Activated CD8-positive, alpha-beta memory T cell treated with anti-CD3 and anti-CD28 coated beads, Interleukin-2, amount 10 ng/mL, durations not matched to agents 7 days and 5 days (primary cell): Measurements from ENCODE around the gene COL11A1. TPM values are rescaled to one million over a fixed set of nuclear protein-coding genes. Genes with fewer than 3 reads are reported as not detected.

Experiments used
- ATAC-seq: fragments of 150-1000 bp; cut with Tn5 transposase; one replicate; pipeline ENCODE4 v1.10.0; 2021; ENCODE audit warnings: moderate library complexity
- CTCF ChIA-PET: fragments of 350-600 bp; sonication (Branson Sonifier 250); formaldehyde crosslinking; loops from one replicate; lab custom pipeline; 2021; ENCODE audit warnings: antibody characterized with exemption; lab: Charles Lee
- DNase-seq: peaks from one replicate; pipeline ENCODE4 v3.0.0-alpha.2; 2020
- H3K27ac Mint-ChIP-seq: one replicate; pipeline ENCODE4 v1.8.0; 2021; ENCODE audit warnings: mild to moderate bottlenecking, mixed read lengths
- H3K27me3 Mint-ChIP-seq: one replicate; pipeline ENCODE4 v1.8.0; 2021; ENCODE audit warnings: mixed read lengths
- H3K36me3 Mint-ChIP-seq: one replicate; pipeline ENCODE4 v1.8.0; 2021; ENCODE audit warnings: mild to moderate bottlenecking, mixed read lengths
- H3K4me1 Mint-ChIP-seq: one replicate; pipeline ENCODE4 v1.8.0; 2021; ENCODE audit warnings: mixed read lengths
- H3K4me3 Mint-ChIP-seq: one replicate; pipeline ENCODE4 v1.8.0; 2021; ENCODE audit warnings: mild to moderate bottlenecking, moderate library complexity, mixed read lengths
- H3K9me3 Mint-ChIP-seq: one replicate; pipeline ENCODE4 v1.8.0; 2022; ENCODE audit warnings: low read depth, mixed read lengths
- total RNA-seq, 2 experiments: library from RNA; stranded (reverse); gene quantifications; one replicate each; pipeline ENCODE4 v1.2.3, GENCODE V29; 2021

The COL11A1 gene
- total RNA-seq, 2 experiments from 2014 or later, result not detected

DNA sequence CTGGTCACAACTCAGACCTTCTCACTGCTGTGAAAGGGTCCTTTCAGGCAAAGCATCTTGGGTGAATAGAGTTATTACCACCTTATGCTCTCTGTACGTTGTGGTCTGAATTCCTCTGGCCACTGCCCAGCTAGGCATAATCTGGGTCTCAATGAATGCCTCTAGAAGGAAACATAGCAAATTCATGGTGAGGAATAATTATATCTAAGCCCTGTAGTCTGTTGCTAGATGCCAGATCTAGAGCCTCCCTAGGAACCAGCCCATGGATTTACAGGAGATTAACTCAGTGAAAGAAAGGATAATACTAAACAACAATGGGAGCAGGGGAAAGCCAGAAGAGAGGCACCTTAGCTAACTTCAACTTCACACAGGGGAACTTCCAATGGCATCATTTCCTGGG lies 2.4 kb upstream of the COL11A1 start:
- no peaks in the 10 kb centered on the region for H3K36me3 Mint-ChIP-seq

DNA sequence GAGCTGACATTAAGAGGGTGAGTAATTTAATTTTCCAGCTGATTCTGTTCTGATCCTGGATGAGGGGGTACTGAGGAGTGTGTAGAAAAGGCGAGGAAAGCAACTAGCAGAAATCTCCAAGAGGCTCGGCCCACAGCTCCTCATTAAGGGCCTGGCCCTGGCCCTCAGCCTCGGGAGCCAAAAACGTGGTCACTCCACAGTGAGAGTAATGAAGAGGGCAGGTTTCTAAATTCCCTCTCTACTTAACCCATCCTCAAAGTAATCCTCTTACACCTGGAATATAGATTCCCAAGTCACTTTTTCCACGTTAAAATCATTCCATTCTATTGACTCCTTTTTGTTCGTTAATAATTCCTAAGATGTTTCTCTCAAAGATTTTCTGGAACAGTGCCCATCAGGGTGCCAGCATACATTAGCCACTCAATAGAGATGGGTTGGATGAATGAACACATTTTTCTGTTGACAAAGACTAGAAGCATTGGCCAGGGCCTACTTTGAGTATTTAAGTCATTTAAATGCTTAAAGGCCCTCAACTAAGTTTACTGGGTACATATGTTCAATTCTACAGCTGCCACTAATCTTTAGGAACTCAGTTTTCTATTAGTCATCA lies 1.1 kb upstream of the COL11A1 start:
- H3K9me3 Mint-ChIP-seq, result no peaks in the 10 kb centered on the region
- DNase-seq, result no peak
- H3K4me1 Mint-ChIP-seq, result peaks cover 4% of the 10 kb centered on the region
- no peak overlapping the region for H3K27ac Mint-ChIP-seq
- CTCF ChIA-PET, result no interaction called here
- H3K36me3 Mint-ChIP-seq, result no peaks in the 10 kb centered on the region
- H3K4me3 Mint-ChIP-seq, result no peak overlapping the region
- H3K27me3 Mint-ChIP-seq, result peaks cover 29% of the 10 kb centered on the region
- no peak for ATAC-seq

More for the DNA sequence above, 2.4 kb upstream of the COL11A1 start:
- H3K27ac Mint-ChIP-seq, result no peak overlapping the region
- CTCF ChIA-PET, result no interaction called here
- peaks cover 29% of the 10 kb centered on the region for H3K27me3 Mint-ChIP-seq
- no peaks in the 10 kb centered on the region for H3K9me3 Mint-ChIP-seq
- ATAC-seq (no peak), DNase-seq (no peak)
- H3K4me1 Mint-ChIP-seq, result peaks cover 4% of the 10 kb centered on the region
- H3K4me3 Mint-ChIP-seq, result no peak overlapping the region

DNA sequence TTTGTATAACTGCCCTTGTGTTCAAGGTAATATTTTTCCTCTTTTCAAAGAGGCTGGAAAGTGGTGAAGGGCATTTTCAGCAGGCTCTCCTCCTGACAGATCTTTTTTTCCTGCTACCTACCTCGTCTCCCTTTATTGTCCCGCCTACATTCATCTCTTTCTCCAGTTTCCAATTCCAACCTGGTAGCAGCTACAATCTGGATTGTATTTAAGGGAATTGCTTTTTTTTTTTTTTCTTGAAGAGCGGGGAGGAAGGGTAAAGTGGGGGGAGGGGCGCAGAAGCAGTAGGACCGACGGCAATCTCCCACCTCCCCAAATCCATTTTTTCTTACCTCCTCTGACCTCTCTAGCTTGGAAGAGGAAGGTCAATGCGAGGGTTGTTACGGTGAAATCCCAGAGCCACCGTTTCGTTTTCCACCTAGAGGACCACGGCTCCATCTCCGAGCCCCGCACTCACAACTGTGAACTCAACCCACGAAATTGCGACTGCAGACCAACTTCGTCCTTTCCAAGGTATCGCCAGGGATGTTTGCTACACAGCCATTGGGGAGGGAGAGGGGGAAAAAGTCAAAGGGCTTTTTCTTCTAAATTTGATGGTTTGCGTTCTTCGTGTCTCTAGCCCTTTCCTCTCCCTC lies 464 bp downstream of the COL11A1 start:
- no peak overlapping the region for H3K4me3 Mint-ChIP-seq
- no peaks in the 10 kb centered on the region for H3K9me3 Mint-ChIP-seq
- H3K27ac Mint-ChIP-seq, result no peak overlapping the region
- no peak for ATAC-seq
- no peaks in the 10 kb centered on the region for H3K36me3 Mint-ChIP-seq
- peaks cover 4% of the 10 kb centered on the region for H3K4me1 Mint-ChIP-seq
- H3K27me3 Mint-ChIP-seq, result peaks cover 29% of the 10 kb centered on the region
- CTCF ChIA-PET, result interaction anchor here (1.5 kb wide), 1 partner anchor 354 kb away, joined by 5 read pairs; no protein-coding TSS in a partner anchor
- no peak for DNase-seq

DNA sequence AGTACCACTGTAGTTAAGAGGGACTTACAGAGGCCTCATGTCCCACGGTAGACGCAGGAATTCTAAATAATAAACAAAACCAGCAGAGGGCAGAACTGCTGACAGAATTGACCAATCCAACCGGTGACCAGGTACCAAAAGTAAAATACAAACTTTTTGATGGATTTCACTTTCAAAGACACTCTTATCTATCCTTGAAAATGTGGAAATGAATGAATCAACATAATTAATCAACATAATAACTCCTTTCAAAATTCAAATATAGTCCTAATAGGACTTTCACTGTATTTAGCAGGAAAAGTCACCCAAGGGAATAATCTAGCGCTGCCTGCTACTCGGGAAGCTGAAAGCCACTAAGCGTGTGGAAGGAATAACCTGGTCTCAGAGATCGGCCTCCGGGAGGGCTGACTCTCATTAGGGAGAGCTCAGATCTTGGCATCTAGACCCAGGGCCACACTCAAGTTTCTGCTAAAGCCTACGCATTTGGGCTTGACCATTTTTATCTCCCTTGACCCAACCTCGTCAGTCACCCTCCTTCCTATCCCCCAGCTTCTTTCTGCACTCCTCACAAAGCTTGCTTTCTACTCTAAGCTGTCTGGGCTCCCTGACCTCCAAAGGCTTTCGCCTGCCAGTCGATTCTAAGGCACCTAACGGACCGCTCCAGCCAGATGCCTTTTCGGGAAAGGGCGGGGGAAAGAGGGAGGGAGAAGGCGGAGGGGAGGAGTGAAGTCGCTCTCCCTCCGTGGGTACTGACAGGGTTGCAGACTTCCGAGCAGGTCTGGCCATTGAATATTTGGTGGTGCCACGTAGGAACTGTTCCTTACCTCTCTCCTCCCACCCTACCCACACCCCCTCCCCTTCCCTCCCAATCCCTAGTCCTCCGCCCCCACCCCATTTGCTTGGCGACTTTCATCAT lies 1.6 kb downstream of the COL11A1 start:
- ATAC-seq (peak; percentile 23), DNase-seq (no peak)
- CTCF ChIA-PET, result interaction anchor here (1.1 to 1.5 kb wide), 3 partner anchors 355 to 408 kb away, joined by 4 to 8 read pairs (median 5); no protein-coding TSS in a partner anchor
- H3K4me3 Mint-ChIP-seq, result no peak overlapping the region
- peaks cover 4% of the 10 kb centered on the region for H3K4me1 Mint-ChIP-seq
- no peak overlapping the region for H3K27ac Mint-ChIP-seq
- H3K36me3 Mint-ChIP-seq, result no peaks in the 10 kb centered on the region
- no peaks in the 10 kb centered on the region for H3K9me3 Mint-ChIP-seq
- peaks cover 29% of the 10 kb centered on the region for H3K27me3 Mint-ChIP-seq

DNA sequence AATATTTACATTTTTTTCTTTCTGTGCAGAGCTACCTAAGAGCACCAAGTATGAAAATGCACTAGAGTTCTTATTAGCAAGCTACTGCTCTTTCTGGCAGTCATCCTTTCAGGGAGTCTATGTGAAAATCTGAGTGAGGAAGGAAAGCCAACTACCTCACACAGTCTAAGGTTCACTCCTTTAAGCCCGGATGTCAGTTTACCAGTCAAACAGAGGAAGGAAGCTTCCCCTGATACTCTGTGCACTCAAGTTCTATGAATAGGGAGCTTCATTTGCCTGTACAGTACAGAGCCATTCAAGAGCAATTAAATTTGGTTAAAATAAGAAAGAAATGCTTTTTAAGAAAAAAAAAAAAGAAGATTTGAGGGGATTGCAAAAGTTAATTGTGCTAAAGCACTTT lies 6.9 kb downstream of the COL11A1 start:
- CTCF ChIA-PET, result no interaction called here
- Mint-ChIP-seq H3K4me1 (no peaks in the 10 kb centered on the region), H3K27me3 (peaks cover 3% of the 10 kb centered on the region), H3K36me3 (no peaks in the 10 kb centered on the region), H3K27ac (no peak overlapping the region), H3K9me3 (no peaks in the 10 kb centered on the region), H3K4me3 (no peak overlapping the region)
- ATAC-seq (no peak), DNase-seq (no peak)

DNA sequence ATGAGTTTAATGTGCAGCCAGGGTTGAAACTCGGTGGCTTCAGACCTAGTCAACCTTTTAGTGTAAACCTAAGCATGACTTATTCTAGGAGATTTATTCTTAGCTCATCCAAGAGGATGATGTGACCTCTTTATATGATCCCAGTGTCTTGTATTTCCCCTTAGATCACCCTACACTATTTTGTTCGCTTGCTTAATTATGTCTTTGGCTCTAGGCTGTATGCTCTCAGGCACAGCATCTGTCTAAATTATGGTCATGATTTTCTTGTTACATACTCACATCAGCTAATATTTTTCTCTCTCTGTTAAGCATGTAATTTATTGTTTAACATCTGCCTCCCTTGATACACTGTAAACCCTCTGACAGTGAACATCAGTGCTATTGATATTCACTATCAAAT lies 19.1 kb downstream of the COL11A1 start:
- Mint-ChIP-seq H3K27ac (no peak overlapping the region), H3K4me1 (no peaks in the 10 kb centered on the region), H3K9me3 (no peaks in the 10 kb centered on the region), H3K36me3 (no peaks in the 10 kb centered on the region), H3K27me3 (no peaks in the 10 kb centered on the region), H3K4me3 (no peak overlapping the region)
- DNase-seq (no peak), ATAC-seq (no peak)
- CTCF ChIA-PET, result no interaction called here

DNA sequence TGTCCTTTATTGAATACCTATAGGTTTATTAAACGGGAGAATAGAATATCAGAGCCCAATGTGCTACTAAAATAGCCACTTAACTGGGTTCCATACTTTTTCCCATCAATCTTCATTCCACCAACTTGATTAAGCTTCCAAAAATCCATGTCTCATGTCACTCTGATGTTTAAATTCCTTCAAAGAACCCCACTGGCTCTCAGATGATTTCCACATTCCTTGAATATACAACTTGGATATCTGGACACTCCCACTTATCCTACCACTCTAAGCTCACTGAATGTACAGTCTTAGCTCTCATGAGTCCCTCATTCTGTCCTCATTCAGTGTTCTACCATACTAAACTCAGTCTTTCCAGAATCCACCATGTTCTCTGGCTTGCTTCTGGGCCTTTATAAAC lies 21.1 kb downstream of the COL11A1 start:
- H3K27me3 Mint-ChIP-seq, result no peaks in the 10 kb centered on the region

DNA sequence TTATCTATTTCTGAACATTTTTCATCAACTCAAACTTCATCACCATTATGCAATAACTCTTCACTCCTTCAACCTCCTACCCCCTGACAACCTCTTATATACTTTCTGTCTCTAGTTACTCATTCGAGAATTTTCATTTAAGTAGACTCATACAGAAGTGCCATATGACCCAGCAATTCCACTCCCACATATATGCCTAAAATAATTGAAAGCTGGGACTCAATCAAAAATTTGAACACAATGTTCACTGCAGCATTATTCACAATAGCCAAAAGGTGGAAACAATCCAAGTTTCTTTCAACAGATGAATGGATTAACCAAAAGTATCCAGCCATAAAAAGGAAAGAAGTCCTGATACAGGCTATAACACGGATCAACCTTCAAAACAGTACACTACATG lies 24.1 kb downstream of the COL11A1 start:
- Mint-ChIP-seq H3K9me3 (no peaks in the 10 kb centered on the region), H3K27ac (no peak overlapping the region), H3K4me1 (no peaks in the 10 kb centered on the region), H3K27me3 (no peaks in the 10 kb centered on the region), H3K36me3 (no peaks in the 10 kb centered on the region), H3K4me3 (no peak overlapping the region)
- ATAC-seq (no peak), DNase-seq (no peak)
- CTCF ChIA-PET, result no interaction called here

More for the DNA sequence above, 21.1 kb downstream of the COL11A1 start:
- ATAC-seq (no peak), DNase-seq (no peak)
- Mint-ChIP-seq H3K4me1 (no peaks in the 10 kb centered on the region), H3K36me3 (no peaks in the 10 kb centered on the region), H3K27ac (no peak overlapping the region), H3K4me3 (no peak overlapping the region), H3K9me3 (no peaks in the 10 kb centered on the region)
- CTCF ChIA-PET, result no interaction called here

DNA sequence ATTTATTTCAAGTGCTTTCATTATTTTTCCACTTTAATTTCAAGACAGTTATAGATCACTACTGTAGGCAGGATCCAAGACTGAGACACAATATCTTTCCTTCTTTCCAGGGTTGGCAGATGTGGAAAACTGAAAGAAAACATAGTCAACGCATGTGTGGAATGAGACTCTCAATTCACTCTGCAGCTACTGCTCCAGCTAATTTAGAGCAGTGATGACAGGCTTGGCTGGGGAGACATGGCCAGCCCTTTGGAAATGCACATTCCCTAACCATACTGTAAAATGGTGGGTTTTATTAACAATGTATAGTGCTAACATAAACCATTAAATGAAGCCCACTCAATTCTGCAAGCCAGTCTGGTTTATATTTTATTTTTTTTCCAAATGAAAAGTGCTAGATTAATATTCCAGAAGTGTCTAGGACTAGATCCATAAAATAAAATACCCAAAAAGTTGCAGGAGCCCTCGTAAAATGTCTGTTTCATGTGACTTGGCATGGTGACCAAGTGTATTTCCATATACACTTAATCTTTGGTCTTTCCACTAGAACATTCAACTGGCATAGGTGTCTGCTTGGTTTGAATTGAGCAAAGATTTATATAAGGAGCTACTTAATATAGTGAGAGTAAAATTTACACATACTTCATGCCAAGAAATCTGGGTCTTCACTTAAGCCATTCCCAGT lies 32.9 kb downstream of the COL11A1 start:
- no peaks in the 10 kb centered on the region for H3K27me3 Mint-ChIP-seq
- no peak overlapping the region for H3K27ac Mint-ChIP-seq
- H3K4me3 Mint-ChIP-seq, result no peak overlapping the region
- H3K9me3 Mint-ChIP-seq, result no peaks in the 10 kb centered on the region
- CTCF ChIA-PET, result no interaction called here
- H3K4me1 Mint-ChIP-seq, result no peaks in the 10 kb centered on the region
- ATAC-seq (no peak), DNase-seq (no peak)
- H3K36me3 Mint-ChIP-seq, result no peaks in the 10 kb centered on the region

DNA sequence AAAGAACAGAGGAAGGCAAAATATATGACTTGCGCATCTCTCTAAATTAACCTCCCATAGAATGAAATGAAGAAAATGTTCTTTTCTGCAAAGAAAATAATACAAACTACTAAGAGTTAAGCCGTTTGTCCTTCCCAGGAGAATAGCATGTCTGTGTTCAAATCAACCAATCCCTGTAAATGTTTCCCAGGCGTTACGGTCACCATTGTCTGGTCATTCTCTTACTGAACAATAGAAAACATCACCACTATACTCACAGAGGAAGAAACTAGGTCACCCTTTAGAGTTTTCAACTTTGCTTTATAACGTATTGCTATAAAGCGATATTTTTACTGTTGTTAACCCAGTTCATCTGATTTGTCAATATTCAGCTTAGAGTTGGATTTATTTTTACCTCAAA lies 34.1 kb downstream of the COL11A1 start:
- H3K4me1 Mint-ChIP-seq, result no peaks in the 10 kb centered on the region
- no peak for ATAC-seq
- no peak for DNase-seq
- H3K4me3 Mint-ChIP-seq, result no peak overlapping the region
- H3K9me3 Mint-ChIP-seq, result no peaks in the 10 kb centered on the region
- H3K27ac Mint-ChIP-seq, result no peak overlapping the region
- CTCF ChIA-PET, result no interaction called here
- no peaks in the 10 kb centered on the region for H3K27me3 Mint-ChIP-seq
- no peaks in the 10 kb centered on the region for H3K36me3 Mint-ChIP-seq

DNA sequence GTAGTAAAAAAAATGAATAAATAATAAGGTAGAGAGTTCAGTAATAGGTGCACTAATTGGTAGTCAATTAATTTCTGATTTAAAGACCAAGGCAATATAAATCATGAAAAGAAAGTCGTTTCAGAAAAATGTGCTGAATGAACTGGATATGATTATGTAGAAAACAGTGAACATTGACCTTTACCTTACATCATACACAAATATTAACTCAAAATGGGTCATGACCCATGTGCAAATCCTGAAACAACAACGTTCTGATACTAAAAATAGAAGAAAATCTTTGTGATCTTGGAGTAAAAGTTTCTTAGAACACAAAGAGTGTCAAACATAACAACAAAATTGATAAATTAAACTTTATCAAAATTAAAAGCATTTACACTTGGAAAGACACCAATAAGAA lies 39.1 kb downstream of the COL11A1 start:
- no peaks in the 10 kb centered on the region for H3K4me1 Mint-ChIP-seq
- DNase-seq (no peak), ATAC-seq (no peak)
- H3K27ac Mint-ChIP-seq, result no peak overlapping the region
- H3K36me3 Mint-ChIP-seq, result no peaks in the 10 kb centered on the region
- H3K27me3 Mint-ChIP-seq, result no peaks in the 10 kb centered on the region
- no peaks in the 10 kb centered on the region for H3K9me3 Mint-ChIP-seq
- no peak overlapping the region for H3K4me3 Mint-ChIP-seq
- CTCF ChIA-PET, result no interaction called here

DNA sequence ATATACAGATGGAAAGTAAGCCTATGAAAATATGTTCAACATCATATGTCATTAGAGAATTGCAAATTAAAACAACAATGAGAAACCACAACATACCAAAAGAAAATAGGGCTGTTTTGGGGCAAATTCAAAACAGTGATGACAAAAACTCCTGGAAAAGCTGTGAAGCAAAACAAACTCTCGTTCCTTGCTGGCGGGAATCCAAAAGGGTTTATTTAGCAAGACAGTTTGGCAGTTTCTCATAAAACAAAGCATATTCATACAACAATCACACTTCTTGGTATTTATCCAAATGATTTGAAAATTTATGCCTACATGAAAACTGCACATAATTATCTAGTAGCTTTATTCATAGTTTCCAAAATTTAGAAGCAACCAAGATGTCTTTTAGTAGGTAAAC lies 44.4 kb downstream of the COL11A1 start:
- DNase-seq (no peak), ATAC-seq (no peak)
- H3K4me1 Mint-ChIP-seq, result no peaks in the 10 kb centered on the region
- no peak overlapping the region for H3K27ac Mint-ChIP-seq
- H3K27me3 Mint-ChIP-seq, result no peaks in the 10 kb centered on the region
- CTCF ChIA-PET, result no interaction called here
- H3K9me3 Mint-ChIP-seq, result no peaks in the 10 kb centered on the region
- H3K36me3 Mint-ChIP-seq, result no peaks in the 10 kb centered on the region
- no peak overlapping the region for H3K4me3 Mint-ChIP-seq

DNA sequence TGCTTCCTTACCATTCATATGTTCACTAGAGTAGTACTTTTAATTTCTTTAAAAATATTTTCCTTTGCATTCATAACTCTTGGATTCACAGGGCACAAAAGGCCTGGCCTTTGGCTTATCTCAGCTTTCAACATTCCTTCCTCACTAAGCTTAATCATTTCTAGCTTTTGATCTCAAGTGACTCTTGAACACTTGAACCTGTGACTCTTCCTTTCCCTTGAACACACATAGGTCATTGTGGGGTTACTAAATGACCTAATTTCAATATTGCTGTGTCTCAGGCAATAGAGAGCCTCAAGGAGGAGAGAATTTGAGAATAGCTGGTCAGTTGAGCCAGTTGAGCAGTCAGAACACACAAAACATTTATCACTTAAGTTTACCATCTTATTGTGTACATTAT lies 49.9 kb downstream of the COL11A1 start:
- DNase-seq (no peak), ATAC-seq (no peak)
- H3K27me3 Mint-ChIP-seq, result no peaks in the 10 kb centered on the region
- CTCF ChIA-PET, result no interaction called here
- H3K4me3 Mint-ChIP-seq, result no peak overlapping the region
- no peaks in the 10 kb centered on the region for H3K4me1 Mint-ChIP-seq
- H3K36me3 Mint-ChIP-seq, result no peaks in the 10 kb centered on the region
- H3K27ac Mint-ChIP-seq, result no peak overlapping the region
- H3K9me3 Mint-ChIP-seq, result no peaks in the 10 kb centered on the region
